Epidermal melanocyte (primary cell): ENCODE results near the gene TAAR2.
"Not testable (repeated sequence)": the region's sequence is repeated elsewhere in the genome, so short reads cannot be mapped to it uniquely, and the experiment has no call there.

ENCODE experiments used
- DNase-seq: peaks from one replicate; pipeline ENCODE4 v3.0.0; 2011; ENCODE audit warnings: low spot score; ENCODE audit not compliant: insufficient read length

The TAAR2 gene, protein sequence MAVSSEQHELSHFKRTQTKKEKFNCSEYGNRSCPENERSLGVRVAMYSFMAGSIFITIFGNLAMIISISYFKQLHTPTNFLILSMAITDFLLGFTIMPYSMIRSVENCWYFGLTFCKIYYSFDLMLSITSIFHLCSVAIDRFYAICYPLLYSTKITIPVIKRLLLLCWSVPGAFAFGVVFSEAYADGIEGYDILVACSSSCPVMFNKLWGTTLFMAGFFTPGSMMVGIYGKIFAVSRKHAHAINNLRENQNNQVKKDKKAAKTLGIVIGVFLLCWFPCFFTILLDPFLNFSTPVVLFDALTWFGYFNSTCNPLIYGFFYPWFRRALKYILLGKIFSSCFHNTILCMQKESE

DNA sequence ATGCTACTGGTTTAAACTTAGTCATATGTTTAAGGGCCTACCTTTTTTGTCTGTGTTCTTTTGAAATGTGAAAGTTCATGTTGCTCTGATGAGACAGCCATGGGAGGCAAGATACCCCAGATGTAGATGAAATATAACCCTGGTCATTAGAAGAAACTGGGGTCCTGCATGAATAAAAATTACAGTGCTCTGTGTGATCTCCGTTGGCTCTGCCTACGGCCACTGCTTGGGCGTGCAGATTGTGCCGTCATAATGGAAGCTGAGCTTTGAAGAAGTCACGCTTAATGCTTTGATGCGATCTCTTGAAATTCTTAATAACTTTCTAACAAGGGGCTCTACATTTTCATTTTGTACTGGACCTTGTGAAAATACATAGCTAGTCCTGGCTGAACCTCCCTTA lies at the start of gene TAAR2:
Gene TAAR2, minus strand, starts transcription at position 101 of the 400 bp plus-strand sequence. Its CDS starts 0 bp downstream, at position 101.
- no peak for DNase-seq

DNA sequence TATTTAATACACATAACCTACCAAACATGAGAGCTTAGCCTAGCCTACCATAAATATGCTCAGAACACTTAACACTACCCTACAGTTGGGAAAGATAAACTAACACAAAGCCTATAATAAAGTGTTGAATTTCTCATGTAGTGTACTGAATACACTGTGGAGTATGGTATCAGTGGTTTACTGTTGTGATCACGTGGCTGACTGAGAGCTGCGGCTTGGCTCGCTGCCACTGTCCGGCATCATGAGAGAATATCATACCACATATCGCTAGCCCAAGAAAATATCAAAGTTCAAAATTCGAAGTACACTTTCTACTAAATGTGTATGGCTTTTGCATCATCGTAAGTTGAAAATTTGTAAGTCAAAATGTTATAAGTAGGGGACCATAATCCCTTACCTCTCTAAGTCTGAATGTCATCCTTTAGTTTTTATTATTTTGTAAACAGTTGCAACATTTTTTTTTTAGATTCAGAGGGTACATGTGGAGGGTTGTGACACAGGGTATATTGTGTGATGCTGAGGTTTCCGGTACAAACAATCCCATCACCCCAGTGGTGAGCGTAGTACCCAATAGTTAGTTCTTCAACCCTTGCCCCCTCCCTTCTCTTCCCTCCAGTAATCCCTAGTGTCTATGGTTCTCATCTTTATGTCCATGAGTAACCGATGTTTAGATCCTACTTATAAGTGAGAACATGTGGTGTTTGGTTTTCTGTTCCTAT lies 49.5 kb upstream of the TAAR2 start:
- DNase-seq, result peak; percentile 26

DNA sequence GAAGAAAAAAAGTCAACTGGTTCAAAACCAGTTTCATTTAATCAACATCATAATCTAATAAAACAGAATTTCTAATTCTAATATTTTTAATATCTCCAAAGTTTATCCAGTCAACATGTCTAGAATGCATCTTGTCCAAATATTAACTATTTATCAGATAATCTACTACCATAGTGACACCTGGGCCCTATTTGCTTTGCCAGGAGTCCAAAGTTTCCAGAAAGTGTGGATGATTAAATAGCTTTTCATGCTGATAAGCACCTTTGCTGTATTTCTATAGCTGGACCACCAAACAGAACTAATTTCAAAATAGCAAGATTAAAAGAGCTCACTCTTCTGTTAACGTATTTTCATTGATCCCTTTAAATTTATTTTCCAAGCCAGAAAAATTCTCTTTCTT lies 47.2 kb upstream of the TAAR2 start:
- DNase-seq, result no peak

DNA sequence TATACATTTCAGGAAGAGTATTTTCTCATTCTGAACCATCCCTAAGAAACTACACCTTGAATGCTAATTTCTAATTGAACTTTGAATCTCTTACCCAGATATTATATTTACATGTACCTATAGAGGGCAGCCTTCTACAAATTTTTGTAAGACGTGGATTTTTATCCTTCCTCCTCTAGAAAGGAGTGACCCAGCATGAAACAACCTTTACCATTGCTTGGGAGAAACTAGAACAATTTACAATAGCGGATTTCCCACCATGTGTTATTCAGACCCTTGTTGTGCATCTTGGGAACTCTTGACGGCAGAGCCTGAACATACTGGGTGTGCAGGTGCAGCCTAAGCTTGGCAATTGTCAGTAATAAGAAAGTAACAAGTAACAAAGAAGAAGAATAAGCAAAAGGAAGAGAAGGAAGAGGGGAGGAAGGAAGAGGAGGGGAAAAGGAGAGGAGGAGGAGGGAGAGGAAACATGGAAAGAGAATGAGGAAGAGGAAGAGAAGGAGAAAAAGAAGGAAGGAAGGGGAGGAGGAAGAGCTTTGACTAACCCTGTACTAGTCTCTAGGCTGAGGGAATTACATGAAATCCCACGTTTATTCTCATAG lies 45.7 kb upstream of the TAAR2 start:
- DNase-seq, result peak; percentile 20

DNA sequence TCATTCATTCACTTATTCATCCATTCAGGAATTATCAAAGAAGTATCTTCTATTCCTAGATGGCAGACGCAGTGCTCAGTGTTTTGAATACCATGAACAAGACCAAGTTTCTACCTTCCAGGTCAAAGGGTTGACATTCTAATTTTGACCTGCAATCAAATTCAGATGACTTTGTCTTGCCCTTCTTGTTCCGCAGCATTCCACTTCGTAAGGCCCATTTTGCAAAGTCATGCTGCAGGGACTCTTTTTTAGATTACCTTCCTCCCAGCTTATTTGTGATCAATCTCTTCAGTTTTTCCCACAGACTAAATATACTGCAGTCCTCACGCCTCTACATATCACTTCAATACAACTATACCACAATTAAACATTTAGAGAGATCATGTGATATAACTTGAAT lies 42.0 kb upstream of the TAAR2 start:
- DNase-seq, result no peak

DNA sequence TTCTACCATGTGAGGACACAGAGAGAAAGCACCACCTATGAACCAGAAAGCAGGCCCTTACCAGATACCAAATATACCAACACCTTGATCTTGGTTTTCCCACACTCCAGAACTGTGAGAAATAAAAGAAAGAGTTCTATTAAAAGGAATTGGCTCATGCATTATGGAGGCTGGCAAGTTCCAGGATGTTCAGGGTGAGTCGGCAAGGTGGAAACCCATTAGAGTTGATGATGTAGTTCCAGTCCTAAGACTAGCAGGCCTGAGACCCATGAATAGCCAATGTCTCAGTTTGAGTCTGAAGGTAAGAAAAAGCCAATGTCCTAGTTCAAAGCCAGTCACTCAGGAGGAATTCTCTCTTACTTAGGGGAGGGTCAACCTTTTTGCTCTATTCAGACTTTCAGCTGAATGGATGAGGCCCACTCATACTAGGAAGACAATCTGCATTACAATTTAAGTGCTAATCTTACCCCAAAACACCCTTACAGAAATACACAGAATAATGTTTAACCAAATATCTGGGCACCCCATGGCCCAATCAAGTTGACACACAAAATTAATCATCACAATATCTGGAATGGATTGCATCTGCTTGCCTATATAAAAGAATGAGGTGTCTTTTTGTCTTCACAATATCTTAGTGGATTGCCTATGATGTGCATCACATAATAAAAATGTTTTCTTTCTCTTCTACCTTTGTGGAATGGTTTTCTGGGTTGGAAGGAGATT lies 40.4 kb upstream of the TAAR2 start:
- no peak for DNase-seq

DNA sequence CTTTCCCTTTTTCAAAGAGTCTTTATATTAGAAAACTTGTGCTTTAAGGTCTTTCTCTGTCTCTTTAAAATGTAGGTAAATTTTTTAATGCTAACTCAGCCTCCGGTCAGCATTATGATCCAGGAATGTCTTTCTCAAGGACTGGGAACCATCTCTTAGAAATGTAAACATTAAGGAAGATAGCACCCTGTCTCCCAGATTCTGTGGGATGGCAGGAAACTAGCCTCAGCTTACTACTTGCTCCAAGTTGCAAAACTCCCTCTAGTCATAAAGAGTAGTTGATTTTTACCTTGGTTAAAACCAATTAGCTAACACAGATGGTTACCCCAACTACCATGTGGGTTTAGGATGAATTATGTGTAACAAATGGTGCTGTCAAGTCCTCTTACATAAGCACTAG lies 39.6 kb upstream of the TAAR2 start:
- DNase-seq, result no peak

DNA sequence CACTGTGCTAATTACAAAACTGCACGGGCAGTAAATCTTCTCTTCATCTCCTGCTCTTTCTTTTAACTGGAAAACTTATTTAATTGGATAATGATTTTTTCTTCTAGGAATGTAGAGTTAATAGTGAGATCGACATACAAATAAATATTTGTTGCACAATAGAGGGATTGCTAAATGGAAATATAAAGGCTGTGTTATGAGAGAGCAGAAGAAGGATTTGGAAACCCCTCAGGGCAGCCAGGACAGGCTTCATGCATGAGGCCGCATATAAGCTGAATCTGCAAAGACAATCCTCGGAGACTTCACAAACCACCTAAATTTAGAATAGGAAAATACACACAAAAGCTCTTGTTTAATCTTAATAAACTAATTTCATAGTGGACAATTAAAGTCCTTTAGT lies 37.8 kb upstream of the TAAR2 start:
- peak; percentile 19 for DNase-seq

DNA sequence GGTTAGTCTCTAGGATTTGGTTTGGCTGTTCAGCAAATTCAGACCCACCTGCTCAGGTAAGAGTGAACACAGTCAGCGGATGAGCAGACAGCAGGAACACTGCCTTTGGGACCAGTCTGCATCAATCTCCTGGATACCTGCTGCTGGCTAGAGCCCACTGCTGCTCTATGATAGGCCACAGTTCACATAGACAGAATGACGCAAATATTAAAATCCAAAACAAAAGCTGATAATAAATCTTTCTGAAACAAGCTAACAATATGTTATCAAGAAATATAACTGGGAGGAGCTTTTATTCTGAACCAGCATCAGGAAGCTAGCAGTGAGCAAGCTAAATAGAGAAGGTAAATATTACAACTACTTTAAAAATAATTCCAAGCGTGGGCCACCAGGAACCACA lies 35.0 kb upstream of the TAAR2 start, which contains the start of gene TAAR1:
Gene TAAR1, minus strand, starts transcription at position 101 of the 400 bp plus-strand sequence. CDS start 13,179 bp downstream, outside the sequence.
- DNase-seq, result no peak

DNA sequence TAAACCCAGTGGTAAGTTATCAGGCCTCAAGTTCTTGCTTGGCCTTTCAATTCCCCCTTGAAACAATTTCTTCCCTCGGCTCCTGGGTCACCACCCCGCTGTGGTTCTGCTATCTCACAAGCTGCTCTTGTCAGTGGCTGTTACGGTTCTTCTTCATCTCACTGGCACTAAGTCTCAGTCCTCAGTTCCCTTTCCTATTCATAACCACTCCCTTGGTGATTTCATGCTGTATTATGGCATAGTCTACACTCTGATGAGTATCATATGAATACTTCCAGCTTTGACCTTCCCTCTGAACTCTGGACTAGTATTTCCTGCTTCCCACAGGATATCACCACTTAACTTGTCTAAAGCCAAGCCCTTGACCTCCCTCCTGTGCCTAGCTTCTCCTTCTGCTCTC lies 27.0 kb upstream of the TAAR2 start:
- DNase-seq, result no peak

DNA sequence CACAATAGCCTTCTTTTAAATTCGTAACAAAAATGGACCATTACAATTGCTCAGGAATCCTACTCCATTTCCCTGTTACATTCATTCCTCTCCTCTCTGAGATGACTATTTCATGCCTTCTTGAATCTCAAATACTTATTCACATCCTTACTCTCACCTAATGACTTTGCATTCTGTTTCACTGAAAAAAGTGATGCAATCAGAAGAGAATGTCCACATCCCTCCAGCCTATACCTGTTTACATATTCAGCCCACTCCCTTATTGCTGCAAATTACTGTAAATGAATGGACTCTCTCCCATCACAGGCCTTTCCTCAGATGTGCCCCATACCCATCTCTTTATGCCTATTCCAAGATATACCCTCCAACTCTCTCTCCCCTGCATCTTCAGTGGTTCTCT lies 26.4 kb upstream of the TAAR2 start:
- no peak for DNase-seq

DNA sequence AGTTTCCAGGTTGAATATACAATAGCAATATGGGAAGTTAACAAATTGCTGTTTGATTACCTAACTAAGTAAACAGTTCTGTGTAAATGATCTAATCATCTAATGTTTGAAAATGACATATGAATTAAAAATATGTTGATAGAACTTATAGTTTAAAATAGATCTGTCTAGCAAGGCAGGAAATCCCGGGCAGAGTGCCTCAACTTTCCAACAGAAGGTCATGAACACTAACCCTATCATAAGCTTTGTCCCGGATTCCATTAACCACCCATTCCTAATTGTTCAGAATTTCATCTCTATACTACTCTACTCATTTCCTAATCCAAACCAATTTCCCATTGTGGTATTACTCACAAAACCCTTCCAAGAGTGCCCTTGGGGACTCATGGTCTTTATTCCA lies 24.8 kb upstream of the TAAR2 start:
- DNase-seq, result no peak

DNA sequence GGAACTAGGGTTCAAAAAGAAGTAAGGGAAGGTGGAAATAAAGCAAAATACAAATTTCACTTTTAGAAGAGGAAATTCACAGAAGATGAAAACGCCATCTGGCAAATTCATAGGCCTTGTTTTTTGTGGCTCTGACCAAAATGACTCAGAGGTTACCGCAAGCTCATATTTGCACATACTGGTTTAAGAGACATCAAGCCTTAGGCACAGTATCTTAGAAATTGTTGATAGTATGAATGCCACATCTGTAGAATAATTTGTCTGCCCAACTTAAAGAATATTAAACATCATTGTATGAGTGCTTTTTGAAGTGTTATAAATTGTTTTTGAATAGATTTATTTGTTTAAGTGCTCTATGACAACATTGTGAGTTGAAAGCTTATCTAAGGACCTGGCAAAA lies 24.3 kb upstream of the TAAR2 start:
- no peak for DNase-seq

DNA sequence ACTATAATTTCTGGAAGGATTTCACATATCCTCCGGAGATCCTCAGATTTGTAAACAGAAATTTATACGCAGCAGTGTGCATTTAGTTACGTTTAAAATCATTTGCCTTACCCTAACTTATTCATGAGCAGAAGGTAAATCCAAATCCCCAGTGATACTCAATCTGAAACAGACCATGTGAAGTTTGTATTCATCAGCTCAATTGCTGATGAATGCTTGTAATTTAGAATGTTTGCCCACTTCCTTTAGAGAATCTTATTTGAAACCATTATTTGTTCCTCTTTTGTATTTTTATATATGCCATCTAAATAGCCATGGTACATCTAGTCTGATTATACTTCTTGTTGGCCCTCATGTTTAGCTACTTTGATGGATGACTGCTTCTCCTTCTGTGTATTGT lies 19.5 kb upstream of the TAAR2 start:
- DNase-seq, result no peak

DNA sequence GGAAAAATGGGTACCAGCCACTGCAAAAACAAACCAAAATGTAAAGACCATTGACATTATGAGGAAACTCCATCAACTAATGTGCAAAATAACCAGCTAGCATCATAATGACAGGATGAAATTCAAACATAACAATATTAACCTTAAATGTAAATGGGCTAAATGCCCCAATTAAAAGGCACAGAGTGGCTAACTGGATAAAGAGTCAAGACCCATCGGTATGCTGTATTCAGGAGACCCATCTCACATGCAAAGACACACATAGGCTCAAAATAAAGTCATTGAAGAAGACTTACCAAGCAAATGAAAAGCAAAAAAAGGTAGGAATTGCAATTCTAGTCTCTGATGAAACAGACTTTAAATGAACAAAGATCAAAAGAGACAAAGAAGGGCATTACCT lies 13.1 kb upstream of the TAAR2 start:
- not testable (repeated sequence) for DNase-seq

DNA sequence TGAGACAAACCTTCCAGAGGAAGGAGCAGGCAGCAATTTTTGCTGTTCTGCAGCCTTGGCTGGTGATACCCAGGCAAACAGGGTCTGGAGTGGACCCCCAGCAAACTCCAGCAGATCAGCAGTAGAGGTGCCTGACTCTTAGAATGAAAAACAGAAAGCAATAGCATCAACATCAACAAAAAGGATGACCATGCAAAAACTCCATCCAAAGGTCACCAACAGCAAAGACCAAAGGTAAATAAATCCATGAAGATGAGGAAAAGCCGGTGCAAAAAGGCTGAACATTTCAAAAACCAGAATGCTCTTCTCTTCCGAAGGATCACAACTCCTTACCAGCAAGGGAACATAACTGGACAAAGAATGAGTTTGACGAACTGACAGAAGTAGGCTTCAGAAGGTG lies 11.8 kb upstream of the TAAR2 start:
- not testable (repeated sequence) for DNase-seq

DNA sequence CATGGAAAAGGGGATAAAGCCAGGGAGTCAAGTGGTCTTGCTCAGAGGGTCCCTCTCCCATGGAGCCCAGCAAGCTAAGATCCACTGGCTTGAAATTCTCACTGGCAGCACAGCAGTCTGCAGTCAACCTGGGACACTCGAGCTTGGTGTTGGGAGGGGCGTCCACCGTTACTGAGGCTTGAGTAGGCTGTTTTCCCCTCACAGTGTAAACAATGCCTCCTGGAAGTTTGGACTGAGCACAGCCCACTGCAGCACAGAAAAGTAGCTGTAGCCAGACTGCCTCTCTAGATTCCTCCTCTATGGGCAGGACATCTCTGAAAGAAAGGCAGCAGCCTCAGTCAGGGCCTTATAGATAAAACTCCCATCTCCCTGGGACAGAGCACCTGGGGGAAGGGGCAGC lies 11.2 kb upstream of the TAAR2 start:
- DNase-seq, result not testable (repeated sequence)

DNA sequence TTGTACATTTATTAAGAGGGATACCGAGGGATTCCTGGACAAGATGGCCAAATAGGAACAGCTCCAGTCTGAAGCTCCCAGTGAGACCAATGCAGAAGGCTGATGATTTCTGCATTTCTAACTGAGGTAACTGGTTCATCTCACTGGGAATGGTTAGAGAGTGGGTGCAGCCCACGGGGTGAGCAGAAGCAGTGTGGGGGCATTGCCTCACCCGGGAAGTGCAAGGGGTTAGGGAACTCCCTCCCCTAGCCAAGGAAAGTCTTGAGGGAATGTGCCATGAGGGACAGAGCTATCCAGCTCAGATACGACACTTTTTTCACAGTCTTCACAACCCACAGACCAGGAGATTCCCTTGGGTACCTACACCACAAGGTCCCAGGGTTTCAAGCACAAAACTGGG lies 10.7 kb upstream of the TAAR2 start:
- DNase-seq, result no peak

DNA sequence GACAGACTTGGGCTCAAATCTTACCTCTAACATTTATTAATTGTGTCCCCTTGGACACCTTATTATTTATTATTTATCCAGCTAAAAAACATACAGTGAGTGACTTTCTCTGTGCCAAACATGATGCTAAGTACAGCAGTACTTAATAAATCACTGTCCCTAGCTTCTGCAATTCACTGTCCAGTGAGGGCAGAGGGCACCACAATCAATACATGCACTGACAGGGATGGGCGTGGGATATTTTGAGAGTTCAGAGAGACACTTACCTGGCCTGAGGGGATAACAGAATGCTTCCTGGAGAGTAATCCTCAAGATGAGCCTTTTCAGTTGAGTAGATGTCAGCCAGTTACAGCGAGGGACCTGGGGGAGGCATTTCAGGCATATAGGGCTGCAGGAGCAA lies 9.3 kb upstream of the TAAR2 start:
- DNase-seq, result no peak

DNA sequence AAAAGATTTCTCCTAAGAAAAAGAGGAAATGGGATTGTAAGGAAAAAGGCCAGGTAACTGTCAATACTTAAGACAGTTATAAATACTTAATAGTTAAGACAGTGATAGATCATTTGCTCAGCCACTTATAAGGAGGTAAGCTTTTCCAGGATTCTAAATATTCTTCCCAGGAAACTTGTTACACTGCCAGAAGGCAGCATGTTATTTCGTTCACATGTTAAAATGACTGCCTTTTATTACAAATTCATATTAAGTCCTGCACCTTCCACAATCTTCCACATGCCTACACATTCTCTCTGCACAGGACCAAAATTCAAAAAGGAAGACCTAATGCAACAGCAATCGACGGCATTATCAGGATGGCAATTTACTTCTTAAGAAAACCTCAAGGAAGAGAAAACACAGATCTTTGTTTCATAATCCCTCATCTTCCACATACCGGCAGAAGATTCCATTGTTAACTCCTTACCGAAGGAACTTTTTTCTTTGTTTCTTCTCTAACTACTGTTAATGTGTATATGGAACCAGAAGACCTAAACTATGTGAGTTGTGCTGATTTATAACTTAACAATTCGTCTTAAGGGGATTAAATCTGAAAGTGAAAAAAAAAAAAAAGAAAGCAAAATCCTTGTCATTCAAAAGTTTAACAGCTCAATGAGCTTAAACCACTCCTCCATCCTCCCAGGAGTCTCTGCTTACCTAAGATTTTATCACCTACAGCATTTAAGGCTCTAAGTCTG lies 799 bp downstream of the TAAR2 start:
- DNase-seq, result no peak

DNA sequence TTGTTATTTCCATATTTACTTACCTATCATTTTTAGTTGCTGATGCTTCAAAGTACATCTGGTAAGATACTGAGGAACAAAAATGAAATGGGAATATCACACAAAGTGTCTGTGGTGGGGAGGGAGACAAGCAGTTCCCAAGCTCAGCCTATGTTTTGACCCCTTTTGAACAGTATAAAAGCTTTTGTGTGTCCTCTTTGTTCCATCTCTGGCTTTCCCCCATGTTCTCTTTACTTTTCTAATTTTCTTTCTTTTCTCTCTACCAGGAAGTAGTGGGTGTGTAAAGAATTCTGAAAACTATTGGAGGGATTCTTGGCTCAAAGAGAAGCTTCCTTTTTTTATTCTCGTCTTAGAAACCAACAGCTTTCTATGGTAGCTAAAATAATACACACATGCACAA lies 7.4 kb downstream of the TAAR2 start:
- no peak for DNase-seq
